B cell (primary cell): Measurements from ENCODE around the gene ADAMTS16.

Source experiments
- EZH2 ChIP-seq: IDR thresholded peaks from 2 replicates; pipeline ENCODE4 v1.6.1; 2012; ENCODE audit warnings: borderline replicate concordance, low read depth, mild to moderate bottlenecking, moderate library complexity, low read length; ENCODE audit not compliant: insufficient read depth, poor library complexity, severe bottlenecking
- TF ChIP-seq, protein P1 (sequence below): fragments of 200-600 bp; IDR thresholded peaks from one replicate; pipeline ENCODE4 v1.8.0; 2022; ENCODE audit warnings: antibody characterized with exemption, mild to moderate bottlenecking

DNA sequence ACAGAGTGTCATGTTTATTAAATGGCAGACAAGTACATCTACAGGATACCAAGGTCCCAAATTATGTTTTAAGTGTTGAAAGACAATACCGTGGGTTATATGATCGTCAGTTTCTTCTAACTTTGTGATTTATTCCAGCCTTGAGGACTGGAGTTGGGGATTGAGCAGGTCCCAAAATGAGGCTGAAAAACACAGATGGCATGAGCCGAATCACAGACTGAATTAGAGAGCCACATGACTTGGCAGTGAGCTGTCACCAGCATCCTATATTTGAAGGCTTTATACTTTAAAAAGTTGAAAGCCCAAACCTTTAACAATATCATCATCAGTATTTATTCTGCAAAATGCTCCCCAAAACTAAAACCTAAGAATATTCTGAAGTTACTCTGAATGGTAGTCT, 79.4 kb downstream of the ADAMTS16 start:
- TF ChIP-seq, protein P1, sequence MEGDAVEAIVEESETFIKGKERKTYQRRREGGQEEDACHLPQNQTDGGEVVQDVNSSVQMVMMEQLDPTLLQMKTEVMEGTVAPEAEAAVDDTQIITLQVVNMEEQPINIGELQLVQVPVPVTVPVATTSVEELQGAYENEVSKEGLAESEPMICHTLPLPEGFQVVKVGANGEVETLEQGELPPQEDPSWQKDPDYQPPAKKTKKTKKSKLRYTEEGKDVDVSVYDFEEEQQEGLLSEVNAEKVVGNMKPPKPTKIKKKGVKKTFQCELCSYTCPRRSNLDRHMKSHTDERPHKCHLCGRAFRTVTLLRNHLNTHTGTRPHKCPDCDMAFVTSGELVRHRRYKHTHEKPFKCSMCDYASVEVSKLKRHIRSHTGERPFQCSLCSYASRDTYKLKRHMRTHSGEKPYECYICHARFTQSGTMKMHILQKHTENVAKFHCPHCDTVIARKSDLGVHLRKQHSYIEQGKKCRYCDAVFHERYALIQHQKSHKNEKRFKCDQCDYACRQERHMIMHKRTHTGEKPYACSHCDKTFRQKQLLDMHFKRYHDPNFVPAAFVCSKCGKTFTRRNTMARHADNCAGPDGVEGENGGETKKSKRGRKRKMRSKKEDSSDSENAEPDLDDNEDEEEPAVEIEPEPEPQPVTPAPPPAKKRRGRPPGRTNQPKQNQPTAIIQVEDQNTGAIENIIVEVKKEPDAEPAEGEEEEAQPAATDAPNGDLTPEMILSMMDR, result no peak
- no peak for TF ChIP-seq EZH2
